Esophagus squamous epithelium (tissue), 4 donors: ENCODE data around the gene GALNT6.

Experiments used
- POLR2A ChIP-seq, 4 donors: fragments of 450-650 bp; IDR thresholded peaks; one replicate each; pipeline ENCODE4 v1.6.1; 2017; ENCODE audit warnings: antibody characterized with exemption in 4 of 4, mild to moderate bottlenecking in 4 of 4, moderate library complexity in 3 of 4
- TF ChIP-seq, protein P1 (sequence below), 6 experiments: fragments of 450-650 bp in 4 of 6; fragments of 200-600 bp in 2 of 6; sonication (generic) in 2 of 6; IDR thresholded peaks; one replicate each; pipeline ENCODE4 v1.5.1; 2016 to 2019; ENCODE audit warnings: antibody characterized with exemption in 6 of 6, mild to moderate bottlenecking in 4 of 6, moderate library complexity in 4 of 6

DNA sequence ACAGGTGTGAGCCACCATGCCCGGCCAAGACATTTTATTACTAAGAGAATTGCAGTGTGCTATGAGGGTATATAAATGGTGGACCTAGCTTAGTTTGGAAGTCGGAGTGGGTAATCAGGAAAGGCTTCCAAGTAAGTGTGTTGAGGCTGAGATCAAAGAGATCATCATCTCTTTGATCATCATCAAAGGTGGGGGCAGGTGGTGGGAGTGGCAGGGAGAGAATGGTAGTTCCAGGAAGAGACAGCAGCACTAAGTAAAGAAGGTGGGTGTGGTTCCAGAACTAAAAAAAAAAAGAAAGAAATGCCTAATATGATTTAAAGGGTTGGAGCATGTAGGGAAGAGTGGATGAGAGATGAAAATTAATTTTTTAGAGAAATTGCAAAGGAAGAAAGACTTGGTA, 48.1 kb upstream of the GALNT6 start:
- TF ChIP-seq, protein P1, sequence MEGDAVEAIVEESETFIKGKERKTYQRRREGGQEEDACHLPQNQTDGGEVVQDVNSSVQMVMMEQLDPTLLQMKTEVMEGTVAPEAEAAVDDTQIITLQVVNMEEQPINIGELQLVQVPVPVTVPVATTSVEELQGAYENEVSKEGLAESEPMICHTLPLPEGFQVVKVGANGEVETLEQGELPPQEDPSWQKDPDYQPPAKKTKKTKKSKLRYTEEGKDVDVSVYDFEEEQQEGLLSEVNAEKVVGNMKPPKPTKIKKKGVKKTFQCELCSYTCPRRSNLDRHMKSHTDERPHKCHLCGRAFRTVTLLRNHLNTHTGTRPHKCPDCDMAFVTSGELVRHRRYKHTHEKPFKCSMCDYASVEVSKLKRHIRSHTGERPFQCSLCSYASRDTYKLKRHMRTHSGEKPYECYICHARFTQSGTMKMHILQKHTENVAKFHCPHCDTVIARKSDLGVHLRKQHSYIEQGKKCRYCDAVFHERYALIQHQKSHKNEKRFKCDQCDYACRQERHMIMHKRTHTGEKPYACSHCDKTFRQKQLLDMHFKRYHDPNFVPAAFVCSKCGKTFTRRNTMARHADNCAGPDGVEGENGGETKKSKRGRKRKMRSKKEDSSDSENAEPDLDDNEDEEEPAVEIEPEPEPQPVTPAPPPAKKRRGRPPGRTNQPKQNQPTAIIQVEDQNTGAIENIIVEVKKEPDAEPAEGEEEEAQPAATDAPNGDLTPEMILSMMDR (IDR thresholded peaks at IDR 0.05) = no peak
- TF ChIP-seq POLR2A (IDR thresholded peaks at IDR 0.05) = no peak
